K562 (cell line): ENCODE results near the gene LRRC9. TPM values are rescaled to one million over a fixed set of nuclear protein-coding genes. Genes with fewer than 3 reads are reported as not detected.

Source experiments
- ATAC-seq: fragments of 200-7000 bp; cut with Tn5 transposase; 3 replicates; pipeline ENCODE4 v1.9.1; 2020; ENCODE audit warnings: moderate library complexity
- BruUV-seq: library from RNA; stranded (reverse); fragments of 400-500 nt; replicated peaks from 2 replicates; lab custom pipeline; 2021; lab: Mats Ljungman, UMichigan
- CTCF ChIA-PET: fragments of 300-600 bp; formaldehyde crosslinking; extraction: SDS; loops from one replicate; lab custom pipeline; 2021; ENCODE audit warnings: low intra/inter-chr PET ratio; lab: Yijun Ruan, JAX
- POLR2A ChIA-PET: fragments of 300-600, 350-650 bp; sonication (Branson Sonifier 250); formaldehyde crosslinking; extraction: SDS; loops from one replicate; lab custom pipeline; 2021; ENCODE audit warnings: antibody characterized with exemption, inconsistent platforms; lab: Yijun Ruan, JAX
- DNase-seq, 4 experiments: peaks; one replicate each; pipeline versions ENCODE4 v3.0.0 to v3.0.0-alpha.2; 2011 to 2018; ENCODE audit warnings: low spot score in 3 of 4, mixed read lengths in 3 of 4; ENCODE audit errors: extremely low read depth in 1 of 4
- FAIRE-seq: peaks from 2 replicates; lab custom pipeline; 2011; peaks lifted over from hg19 to GRCh38; lab: Jason Lieb, UNC
- H2AFZ ChIP-seq: 2 replicates; pipeline ENCODE4 v1.6.0; 2011; ENCODE audit warnings: low read depth, low read length, control low read depth, inconsistent platforms
- H3K27ac ChIP-seq: fragments of 200-600 bp; 3 replicates; pipeline ENCODE4 v1.8.0; 2011; ENCODE audit warnings: low read depth, mild to moderate bottlenecking, control low read depth, inconsistent platforms, low read length, moderate library complexity, mixed read lengths; ENCODE audit errors: extremely low read depth
- H3K27me3 ChIP-seq, 2 experiments: fragments of 300-600 bp in 1 of 2; 2 replicates in 1 of 2; 3 replicates in 1 of 2; pipeline versions ENCODE4 v1.6.0 to v1.8.0; 2011; ENCODE audit warnings: inconsistent platforms in 2 of 2, low read length in 2 of 2, mild to moderate bottlenecking in 1 of 2, mixed read lengths in 1 of 2, moderate library complexity in 1 of 2; ENCODE audit not compliant: control insufficient read depth in 2 of 2, insufficient read depth in 2 of 2
- H3K36me3 ChIP-seq: fragments of 300-600 bp; 3 replicates; pipeline ENCODE4 v1.8.0; 2011; ENCODE audit warnings: mild to moderate bottlenecking, low read length, inconsistent platforms; ENCODE audit not compliant: control insufficient read depth, insufficient read depth
- H3K4me1 ChIP-seq, 2 experiments: fragments of 200-600 bp in 1 of 2; replicated peaks in 1 of 2; 2 replicates in 1 of 2; 3 replicates in 1 of 2; pipeline versions ENCODE4 v1.5.1 to v1.8.0; 2011; ENCODE audit warnings: inconsistent platforms in 2 of 2, low read length in 2 of 2, mild to moderate bottlenecking in 1 of 2, mixed read lengths in 1 of 2, moderate library complexity in 1 of 2; ENCODE audit not compliant: control insufficient read depth in 2 of 2, insufficient read depth in 2 of 2
- H3K4me2 ChIP-seq: 2 replicates; pipeline ENCODE4 v1.6.1; 2011; ENCODE audit warnings: low read length, control low read depth, inconsistent platforms, mixed read lengths; ENCODE audit not compliant: insufficient read depth
- H3K4me3 ChIP-seq: fragments of 200-600 bp; sonication (generic), shearing (Covaris generic); 2 replicates; pipeline ENCODE4 v1.5.1; 2016; ENCODE audit warnings: control low read depth, inconsistent platforms
- H3K79me2 ChIP-seq: fragments of 200-600 bp; 3 replicates; pipeline ENCODE4 v1.8.0; 2011; ENCODE audit warnings: low read length, inconsistent platforms; ENCODE audit not compliant: control insufficient read depth, insufficient read depth
- H3K9ac ChIP-seq, 2 experiments: 2 replicates each; pipeline versions ENCODE4 v1.6.0 to v1.6.1; 2011; ENCODE audit warnings: low read depth in 2 of 2, low read length in 2 of 2, control low read depth in 1 of 2, inconsistent platforms in 1 of 2, mild to moderate bottlenecking in 1 of 2, mixed read lengths in 1 of 2; ENCODE audit not compliant: insufficient read depth in 1 of 2
- H3K9me1 ChIP-seq: one replicate; pipeline ENCODE4 v1.6.0; 2011; ENCODE audit warnings: inconsistent platforms, mild to moderate bottlenecking, low read length, moderate library complexity; ENCODE audit not compliant: control insufficient read depth, insufficient read depth
- H3K9me3 ChIP-seq: replicated peaks from 2 replicates; pipeline ENCODE4 v1.5.1; 2011; ENCODE audit warnings: low read depth, low read length, inconsistent platforms; ENCODE audit not compliant: control insufficient read depth, insufficient read depth
- H4K20me1 ChIP-seq: replicated peaks from 2 replicates; pipeline ENCODE4 v1.6.1; 2011; ENCODE audit warnings: low read length, inconsistent platforms, mixed read lengths; ENCODE audit not compliant: control insufficient read depth, insufficient read depth
- CREB1 ChIP-seq, 2 experiments: sonication (generic) in 1 of 2; formaldehyde crosslinking in 1 of 2; IDR thresholded peaks; 2 replicates each; pipeline versions ENCODE4 v1.6.1 to v1.8.0; 2012 to 2022; ENCODE audit warnings: inconsistent platforms in 1 of 2, mild to moderate bottlenecking in 1 of 2, missing genetic modification reagents in 1 of 2, moderate library complexity in 1 of 2
- FOXK1 ChIP-seq: sonication (generic); formaldehyde crosslinking; IDR thresholded peaks from 2 replicates; pipeline ENCODE4 v1.8.0; 2022; ENCODE audit warnings: missing genetic modification reagents, mild to moderate bottlenecking, borderline replicate concordance
- HNRNPUL1 ChIP-seq: fragments of 200-400 bp; formaldehyde crosslinking; IDR thresholded peaks from 2 replicates; pipeline ENCODE4 v1.6.1; 2017; ENCODE audit warnings: low read length
- SMARCE1 ChIP-seq: fragments of 450-650 bp; IDR thresholded peaks from 2 replicates; pipeline ENCODE4 v1.7.1; 2016; ENCODE audit warnings: mild to moderate bottlenecking
- ZNF408 ChIP-seq: fragments of 250-450 bp; sonication (Bioruptor Pico); IDR thresholded peaks from 2 replicates; pipeline ENCODE4 v1.4.0; 2020; ENCODE audit warnings: low read depth, mild to moderate bottlenecking, moderate library complexity
- WGBS: fragments of 100-300 bp; shearing (Covaris generic); methylation state at CpG from one replicate; pipeline ENCODE4 v1.1.6; 2016; ENCODE audit warnings: low coverage, mixed read lengths; ENCODE audit not compliant: insufficient coverage; ENCODE audit errors: missing lambda C conversion rate; 5-methylcytosine and 5-hydroxymethylcytosine counted together
- in situ Hi-C: fragments of 300-500 bp; cut with MboI; formaldehyde crosslinking; loops from 4 replicates; pipeline ENCODE4 v1.15.0; 2018; ENCODE audit warnings: inconsistent platforms, mixed read lengths
- intact Hi-C: fragments of 100-400 bp; cut with micrococcal nuclease; formaldehyde crosslinking; loops from 2 replicates; pipeline ENCODE4 v1.14.2; 2022
- polyA plus RNA-seq, 8 experiments: library from polyadenylated mRNA; depleted of rRNA in 4 of 8; stranded (reverse) in 5 of 8; unstranded in 3 of 8; fragments of >200 nt; fragmentation: Nextera tagmentation in 2 of 8; fragmentation: Illumina TruSeq in 1 of 8; extraction: Ambion mirVana in 2 of 8; extraction: Trizol in 1 of 8; gene quantifications; 2 replicates each; pipeline versions ENCODE4 v1.2.1 to v1.2.3, GENCODE V29; 2011 to 2014; ENCODE audit warnings: inconsistent platforms in 1 of 8, missing spikeins in 1 of 8
- total RNA-seq, 7 experiments: library from RNA; depleted of rRNA in 6 of 7; stranded (reverse); fragments of >200 nt in 6 of 7; fragmentation: Illumina TruSeq in 2 of 7; extraction: Trizol in 2 of 7; gene quantifications; 2 replicates each; pipeline versions ENCODE4 v1.2.1 to v1.2.3, GENCODE V29; 2011 to 2021; ENCODE audit warnings: low replicate concordance in 1 of 7

Gene LRRC9
- total and polyA plus RNA-seq, 9 of the 15 experiments (the other 6 are each of a cell fraction or from before 2014, with no cell fraction given), result not detected

GRCh38 chr14:59959668-59960067, 39.7 kb downstream of the LRRC9 start:
- POLR2A ChIA-PET, result no interaction called here
- CTCF ChIA-PET, result no interaction called here

GRCh38 chr14:59961518-59962062, 41.6 kb downstream of the LRRC9 start:
- CTCF ChIA-PET, result no interaction called here
- no peaks in the 10 kb centered on the region for H3K9me3 ChIP-seq
- in situ Hi-C loops (loop anchor here (10.0 kb wide), 1 partner anchor 203 kb away; the partner anchor contains the start of gene DHRS7), intact Hi-C loops (loop anchor here (10.0 kb wide), 2 partner anchors 103 to 593 kb away; no protein-coding TSS in a partner anchor)
- H3K4me2 ChIP-seq, result no peak overlapping the region
- H3K79me2 ChIP-seq, result no peaks in the 10 kb centered on the region
- H3K4me3 ChIP-seq, result no peak overlapping the region
- no peaks in the 10 kb centered on the region for H3K36me3 ChIP-seq
- H3K27ac ChIP-seq, result no peak overlapping the region
- TF ChIP-seq CREB1 (IDR thresholded peaks at IDR 0.05) (no peak), CREB1 (CRISPR knock-in tag; IDR thresholded peaks at IDR 0.05) (no peak), HNRNPUL1 (no peak), ZNF408 (CRISPR knock-in tag) (no peak), SMARCE1 (no peak)
- 0% methylated on average over 1 of the region's 1 CpG for WGBS
- no peaks in the 10 kb centered on the region for H4K20me1 ChIP-seq
- no peaks in the 10 kb centered on the region for H3K9me1 ChIP-seq
- no peak for ATAC-seq
- no peaks in the 10 kb centered on the region for H3K27me3 ChIP-seq
- H3K9ac ChIP-seq, result no peak overlapping the region
- no peak for FAIRE-seq
- H2AFZ ChIP-seq, result no peak overlapping the region
- POLR2A ChIA-PET, result no interaction called here
- H3K4me1 ChIP-seq, result no peaks in the 10 kb centered on the region
- no TSS peak for BruUV-seq
- DNase-seq, result no peak

More at GRCh38 chr14:59959668-59960067, 39.7 kb downstream of the LRRC9 start:
- WGBS, result 0% methylated on average over 3 of the region's 3 CpGs
- no peak overlapping the region for H3K27ac ChIP-seq
- H3K36me3 ChIP-seq, result no peaks in the 10 kb centered on the region
- H3K4me2 ChIP-seq, result no peak overlapping the region
- DNase-seq, result no peak
- H3K9ac ChIP-seq, result no peak overlapping the region
- intact Hi-C loops (loop anchor here (10.0 kb wide), 2 partner anchors 105 to 595 kb away; no protein-coding TSS in a partner anchor), in situ Hi-C loops (loop anchor here (10.0 kb wide), 1 partner anchor 205 kb away; the partner anchor contains the start of gene DHRS7)
- no peaks in the 10 kb centered on the region for H4K20me1 ChIP-seq
- H3K27me3 ChIP-seq, result no peaks in the 10 kb centered on the region
- H2AFZ ChIP-seq, result no peak overlapping the region
- no peaks in the 10 kb centered on the region for H3K9me3 ChIP-seq
- no peak for TF ChIP-seq FOXK1
- H3K4me3 ChIP-seq, result no peak overlapping the region
- no peaks in the 10 kb centered on the region for H3K9me1 ChIP-seq
- no peaks in the 10 kb centered on the region for H3K4me1 ChIP-seq
- H3K79me2 ChIP-seq, result no peaks in the 10 kb centered on the region
- no peak for FAIRE-seq
- no TSS peak for BruUV-seq
- ATAC-seq, result no peak
